ENCODE data around the gene TMTC2.

TMTC2 gene

GRCh38 chr12:82650627-82651337, 35.9 kb upstream of the TMTC2 start:
- TF ChIP-seq CTCF (IDR thresholded peaks at IDR 0.05; ENCODE audit: control extremely low read depth, extremely low read depth, low read depth, missing control alignments): no peak
- CTCF ChIA-PET: interaction anchor here (1.3 to 1.6 kb wide), 3 partner anchors 23 to 35 kb away, joined by 3 to 8 read pairs (median 4); no protein-coding TSS in a partner anchor
- DNase-seq (ENCODE audit: extremely low spot score): peak; percentile 26
- POLR2A ChIA-PET: no interaction called here

GRCh38 chr12:82651489-82651888, 35.2 kb upstream of the TMTC2 start:
- TF ChIP-seq CTCF (IDR thresholded peaks at IDR 0.05; ENCODE audit: control extremely low read depth, extremely low read depth, low read depth, missing control alignments): no peak
- no peak for DNase-seq (ENCODE audit: extremely low spot score)
- POLR2A ChIA-PET: no interaction called here
- CTCF ChIA-PET: no interaction called here

GRCh38 chr12:82652071-82652470, 34.6 kb upstream of the TMTC2 start:
- DNase-seq (ENCODE audit: extremely low spot score): no peak
- TF ChIP-seq CTCF (IDR thresholded peaks at IDR 0.05; ENCODE audit: control extremely low read depth, extremely low read depth, low read depth, missing control alignments): no peak
- CTCF ChIA-PET: no interaction called here
- POLR2A ChIA-PET: no interaction called here

GRCh38 chr12:82655751-82656150, 31.0 kb upstream of the TMTC2 start:
- POLR2A ChIA-PET: no interaction called here

GRCh38 chr12:82659343-82660207, 27.1 kb upstream of the TMTC2 start:
- no peak for DNase-seq (ENCODE audit: extremely low spot score)
- ChIA-PET CTCF (interaction anchor here (2.3 kb wide), 1 partner anchor 26 kb away, joined by 7 read pairs; no protein-coding TSS in a partner anchor), POLR2A (no interaction called here)
- TF ChIP-seq CTCF (IDR thresholded peaks at IDR 0.05; ENCODE audit: control extremely low read depth, extremely low read depth, low read depth, missing control alignments): no peak

More at GRCh38 chr12:82655751-82656150, 31.0 kb upstream of the TMTC2 start:
- no peak for TF ChIP-seq CTCF (IDR thresholded peaks at IDR 0.05; ENCODE audit: control extremely low read depth, extremely low read depth, low read depth, missing control alignments)
- DNase-seq (ENCODE audit: extremely low spot score): no peak
- CTCF ChIA-PET: no interaction called here

- DNase-seq (ENCODE audit: extremely low spot score): no peak
Measured at GRCh38 chr12:82660541-82661325, 26.0 kb upstream of the TMTC2 start.

More at GRCh38 chr12:82660541-82661325, 26.0 kb upstream of the TMTC2 start:
- ChIA-PET CTCF (interaction anchor here (2.3 kb wide), 1 partner anchor 25 kb away, joined by 7 read pairs; no protein-coding TSS in a partner anchor), POLR2A (no interaction called here)
- TF ChIP-seq CTCF (IDR thresholded peaks at IDR 0.05; ENCODE audit: control extremely low read depth, extremely low read depth, low read depth, missing control alignments): no peak

All from GM10248 (cell line).